Fibroblast of skin of left quadriceps (primary cell): ENCODE data around the gene POTEJ.
"Not testable (repeated sequence)": the region's sequence is repeated elsewhere in the genome, so short reads cannot be mapped to it uniquely, and the experiment has no call there.

Source experiments
- DNase-seq, 2 experiments: peaks; one replicate each; pipeline ENCODE4 v3.0.0-alpha.2; 2013; ENCODE audit warnings: low read depth in 2 of 2

Gene POTEJ

DNA sequence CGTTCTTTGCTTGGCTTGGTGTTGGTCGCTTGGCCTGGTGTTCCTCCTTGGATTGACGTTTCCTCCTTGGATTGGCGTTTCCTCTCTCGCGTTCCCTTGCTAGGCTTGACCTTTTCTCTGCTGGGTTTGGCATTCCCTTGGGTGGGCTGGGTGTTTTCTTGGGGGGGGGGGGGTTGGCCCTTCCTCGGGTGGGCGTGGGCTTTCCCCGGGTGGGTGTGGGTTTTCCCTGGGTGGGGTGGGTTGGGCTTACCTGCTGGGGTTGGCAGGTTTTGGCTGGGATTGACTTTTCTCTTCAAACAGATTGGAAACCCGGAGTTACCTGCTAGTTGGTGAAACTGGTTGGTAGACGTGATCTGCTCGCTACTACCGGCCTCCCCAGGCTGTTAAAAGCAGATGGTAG lies at the start of gene POTEJ:
TSS of gene POTEJ (plus strand) at position 301 of the 400 bp plus-strand sequence. CDS start at position 394, 93 bp downstream.
- not testable (repeated sequence) for DNase-seq

DNA sequence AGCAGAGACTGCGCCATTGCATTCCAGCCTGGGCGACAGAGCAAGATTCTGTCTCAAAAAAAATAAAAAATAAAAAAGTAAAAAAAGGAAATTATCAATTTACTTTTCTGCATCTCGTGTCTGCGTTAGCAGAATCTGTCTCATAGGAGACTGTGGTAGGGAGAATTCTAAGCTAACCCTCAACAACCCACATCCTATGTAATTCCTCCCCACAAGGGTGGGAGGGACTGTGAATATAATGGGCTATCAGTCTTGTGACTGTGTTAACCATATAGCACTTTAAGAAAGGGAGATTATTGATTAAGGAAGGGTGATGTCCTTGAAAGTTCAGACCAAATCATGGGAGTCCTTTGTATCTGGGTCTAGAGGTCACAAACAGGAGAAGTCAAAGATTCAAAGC lies 45.1 kb upstream of the POTEJ start:
- not testable (repeated sequence) for DNase-seq

DNA sequence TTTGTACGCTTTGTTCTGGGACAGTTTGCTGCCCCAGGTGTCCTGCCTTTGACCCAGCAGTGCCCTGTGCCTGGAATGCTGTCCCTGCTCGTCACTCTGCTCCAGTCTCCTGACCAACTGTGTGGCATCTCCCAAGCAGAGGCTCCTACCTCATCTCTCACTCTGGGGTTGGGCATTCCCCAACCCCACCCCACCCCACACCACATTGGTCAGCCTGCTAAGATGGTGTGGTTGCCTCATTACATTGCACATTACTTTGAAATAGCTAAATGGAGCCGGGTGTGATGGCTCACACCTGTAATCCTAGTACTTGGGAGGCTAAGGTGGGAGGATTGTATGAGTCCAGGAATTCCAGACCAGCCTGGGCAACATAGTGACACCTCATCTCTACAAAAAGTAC lies 39.3 kb upstream of the POTEJ start:
- not testable (repeated sequence) for DNase-seq

DNA sequence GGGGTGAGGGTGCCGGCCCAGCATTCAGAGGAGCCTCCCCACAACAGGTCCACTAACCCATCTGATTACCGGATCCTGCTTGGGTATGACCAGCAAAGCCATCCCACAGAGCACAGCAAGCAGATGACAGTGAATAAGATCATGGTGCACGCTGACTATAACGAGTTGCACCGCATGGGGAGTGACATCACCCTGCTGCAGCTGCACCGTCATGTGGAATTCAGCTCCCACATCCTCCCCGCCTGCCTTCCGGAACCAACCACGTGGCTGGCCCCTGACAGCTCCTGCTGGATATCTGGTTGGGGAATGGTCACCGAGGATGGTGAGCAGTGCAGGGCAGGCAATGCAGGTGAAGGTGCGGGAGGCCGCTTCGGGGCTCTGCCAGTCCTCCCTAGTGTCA lies 37.0 kb upstream of the POTEJ start:
- DNase-seq: not testable (repeated sequence)

DNA sequence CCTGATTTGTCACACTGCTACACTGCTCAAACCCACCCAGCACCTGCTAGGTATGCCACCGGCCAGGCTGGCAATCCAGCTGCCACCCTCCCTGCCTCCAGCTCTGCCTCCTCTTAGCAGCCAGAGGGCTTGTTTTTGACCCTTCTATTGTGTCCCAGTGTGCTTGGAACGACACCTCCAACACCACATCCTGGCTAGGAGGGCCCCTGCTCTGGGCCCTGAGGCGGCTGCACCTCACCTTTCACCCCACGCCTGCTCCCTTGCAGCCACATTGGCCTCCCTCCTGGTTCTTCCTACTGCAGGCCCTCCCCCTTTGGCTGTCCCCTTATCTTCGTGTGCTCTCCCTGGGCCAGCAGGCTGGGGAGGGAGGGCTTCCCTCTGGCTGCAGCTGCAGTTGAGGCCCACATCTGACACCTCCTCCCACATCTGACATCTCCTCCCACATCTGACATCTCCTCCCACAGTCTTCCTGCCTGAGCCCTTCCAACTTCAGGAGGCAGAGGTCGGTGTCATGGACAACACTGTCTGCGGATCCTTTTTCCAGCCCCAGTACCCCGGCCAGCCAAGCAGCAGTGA lies 34.9 kb upstream of the POTEJ start:
- not testable (repeated sequence) for DNase-seq

DNA sequence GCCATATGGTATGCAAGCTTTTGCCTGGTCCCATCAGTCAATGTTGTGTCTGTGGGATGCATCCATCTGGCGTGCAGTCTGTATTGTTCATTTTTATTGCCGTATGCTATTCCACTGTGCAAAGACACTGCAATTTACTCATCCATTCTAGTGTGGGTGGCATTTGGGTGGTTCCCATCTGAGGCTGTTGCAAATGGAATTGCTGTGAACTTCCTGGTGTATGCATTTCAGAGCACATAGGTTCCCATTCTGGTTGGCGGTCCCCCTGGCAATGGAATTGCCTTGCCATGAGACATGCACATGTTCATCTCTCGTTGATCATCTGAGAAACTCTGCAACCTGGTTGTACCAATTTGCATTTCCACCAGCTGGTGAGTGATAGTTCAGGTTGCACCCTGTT lies 33.7 kb upstream of the POTEJ start:
- DNase-seq: not testable (repeated sequence)

DNA sequence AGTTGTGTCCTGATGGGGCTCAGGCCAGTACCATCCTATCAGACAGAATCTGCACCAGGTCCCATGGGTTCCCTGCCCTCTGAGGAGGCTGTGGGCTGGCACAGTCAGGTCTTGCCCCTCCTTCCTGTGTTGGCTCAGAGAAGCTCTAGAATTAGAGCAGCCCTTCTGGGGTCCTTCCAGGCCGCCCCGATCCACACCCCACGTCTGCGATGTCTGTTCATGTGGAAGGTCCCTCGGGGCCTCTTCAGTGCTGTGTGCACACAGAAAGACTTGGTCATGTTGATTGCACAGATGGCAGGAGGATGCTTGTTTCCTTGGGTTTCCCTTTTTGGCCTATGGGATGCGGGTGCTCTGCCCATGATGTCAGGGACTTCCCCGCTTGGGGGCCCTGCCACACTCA lies 32.1 kb upstream of the POTEJ start:
- DNase-seq: not testable (repeated sequence)

DNA sequence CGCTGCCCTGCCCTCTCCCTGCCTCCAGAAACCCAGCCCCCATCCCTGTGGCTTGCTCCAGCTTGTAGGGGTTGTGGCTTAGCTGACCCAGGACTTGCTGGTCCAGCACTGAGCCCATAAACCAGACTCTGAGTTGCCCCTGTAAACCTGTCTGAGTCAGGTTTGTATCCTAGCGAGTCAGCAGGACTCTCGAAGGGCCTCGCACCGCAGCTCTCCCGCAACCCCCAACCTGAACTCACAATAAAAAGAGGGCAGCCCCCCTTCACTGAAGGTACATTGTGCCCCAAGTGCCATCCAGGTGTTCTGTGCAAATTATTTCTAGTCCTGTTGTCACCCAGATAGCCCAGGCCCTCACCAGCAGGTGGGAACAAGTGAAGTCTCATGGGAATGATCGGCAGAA lies 29.7 kb upstream of the POTEJ start:
- not testable (repeated sequence) for DNase-seq

DNA sequence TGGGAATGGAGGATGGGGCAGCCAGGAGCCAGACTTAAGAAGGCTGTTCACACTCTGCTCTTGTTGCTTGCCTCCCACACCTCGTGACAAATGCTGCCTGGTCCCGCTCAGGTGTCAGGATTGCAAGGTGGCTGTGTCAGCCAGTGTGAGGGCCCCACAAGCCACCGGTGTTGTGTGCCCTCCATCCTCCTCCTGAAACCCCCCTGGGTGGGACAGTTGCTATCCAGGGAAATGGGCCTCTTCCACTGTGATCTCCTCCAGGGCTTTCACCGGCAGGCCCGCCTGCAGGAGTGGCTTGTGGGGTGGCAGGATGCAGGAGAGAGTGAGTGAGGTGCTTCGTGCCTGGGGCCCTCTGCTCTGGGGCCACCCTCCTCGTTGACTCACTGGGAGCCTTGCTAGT lies 28.3 kb upstream of the POTEJ start:
- not testable (repeated sequence) for DNase-seq

DNA sequence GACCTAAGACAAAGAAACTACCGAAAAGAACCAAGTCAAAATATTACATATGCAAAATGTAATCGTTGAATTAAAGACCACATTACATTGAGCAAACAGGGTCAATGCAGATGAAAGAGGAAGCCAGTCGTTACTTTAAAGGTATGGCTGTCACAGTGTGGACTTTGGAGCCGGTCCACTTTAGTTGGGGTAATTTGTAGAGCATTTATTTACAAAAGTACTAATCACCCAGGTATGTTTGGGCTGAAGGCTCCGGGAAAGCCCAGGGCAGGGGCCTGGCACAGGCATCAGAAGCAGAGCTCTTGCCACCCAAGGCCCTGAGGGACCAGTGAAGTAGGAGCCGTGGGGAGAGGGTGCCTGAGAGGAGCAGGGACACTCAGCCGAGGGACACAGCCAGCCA lies 27.7 kb upstream of the POTEJ start:
- DNase-seq: not testable (repeated sequence)

DNA sequence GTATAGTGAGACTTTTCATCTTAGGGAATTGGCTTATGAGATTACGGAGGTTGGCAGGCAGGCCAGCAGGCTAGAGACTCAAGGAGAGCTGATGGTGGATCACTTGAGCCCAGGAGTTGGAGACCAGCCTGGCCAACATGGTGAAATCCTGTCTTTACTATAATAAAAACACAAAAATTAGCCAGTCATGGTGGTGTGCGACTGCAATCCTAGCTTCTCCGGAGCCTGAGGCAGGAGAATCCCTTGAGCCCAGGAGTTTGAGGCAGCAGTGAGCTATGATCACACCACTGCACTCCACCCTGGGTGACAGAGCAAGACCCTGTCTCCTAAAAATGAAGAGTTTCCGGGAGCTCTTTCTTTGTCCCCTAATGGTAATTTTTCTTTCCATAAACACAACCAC lies 26.5 kb upstream of the POTEJ start:
- not testable (repeated sequence) for DNase-seq

DNA sequence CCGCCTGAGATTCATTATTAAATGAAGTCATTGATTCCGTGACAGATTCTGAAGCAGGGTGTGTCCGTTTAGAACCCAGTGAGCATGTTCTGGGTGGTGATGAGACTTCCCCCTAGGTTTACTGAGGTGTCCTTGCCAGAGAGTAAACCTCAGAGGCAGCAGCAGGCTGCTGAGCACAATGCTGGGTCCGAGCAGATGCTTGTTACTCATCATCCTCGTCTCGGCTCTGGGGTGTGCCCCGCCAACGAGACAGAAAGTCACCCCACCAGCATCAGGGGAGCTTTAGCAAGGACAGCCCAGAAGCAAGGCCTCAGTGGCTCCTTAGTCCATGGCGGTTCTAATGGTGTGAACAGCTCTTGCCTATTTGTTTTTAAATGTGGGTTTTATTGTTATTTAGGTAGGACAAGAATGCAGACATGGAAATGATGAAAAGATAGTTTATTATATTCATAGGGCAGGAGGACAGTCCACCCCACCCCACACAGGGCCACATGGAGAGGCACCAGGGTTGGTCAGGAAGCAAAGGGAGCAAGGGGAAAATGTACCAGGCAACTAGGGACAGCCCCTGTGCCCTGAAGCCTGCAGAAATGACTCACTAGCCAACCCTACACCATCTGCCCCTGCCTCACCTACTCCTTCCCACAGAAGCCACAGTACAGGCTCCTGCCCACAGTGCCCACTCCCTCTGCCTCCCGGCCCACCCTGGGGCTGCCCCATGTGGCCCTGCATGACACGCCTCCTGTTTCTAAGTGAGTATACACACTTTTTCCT lies 22.4 kb upstream of the POTEJ start:
- DNase-seq: not testable (repeated sequence)

DNA sequence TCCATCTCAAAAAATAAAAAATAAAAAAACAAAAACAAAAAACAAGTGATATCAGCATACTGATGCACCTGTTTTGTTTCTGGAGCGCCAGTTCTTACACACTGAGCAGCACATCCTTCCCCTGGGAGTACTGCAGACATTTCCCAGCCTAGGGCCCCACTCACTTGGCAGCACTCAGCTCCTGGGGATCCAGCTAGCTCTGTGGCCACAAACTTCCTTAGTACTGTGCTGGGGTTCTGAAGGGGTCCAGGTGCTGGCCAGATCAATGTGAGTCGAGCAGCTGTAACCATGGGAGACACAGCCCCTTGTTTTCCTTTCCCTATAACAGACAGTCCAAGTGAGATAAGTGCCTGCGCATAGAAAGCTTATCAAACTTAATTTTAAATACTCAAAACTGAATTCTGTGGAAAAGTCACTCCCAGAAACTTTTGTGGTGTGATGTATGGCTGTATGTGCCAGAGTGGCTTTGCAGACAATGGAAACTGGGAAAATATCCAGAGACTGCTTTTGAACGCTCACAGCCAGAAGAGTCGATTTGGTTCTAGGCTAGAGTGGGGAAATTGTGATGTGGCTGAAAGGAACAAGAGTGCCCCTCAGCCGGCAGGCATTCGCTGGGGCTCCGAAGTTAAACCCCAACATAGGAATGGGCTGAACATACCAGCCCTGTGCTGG lies 20.9 kb upstream of the POTEJ start:
- not testable (repeated sequence) for DNase-seq

DNA sequence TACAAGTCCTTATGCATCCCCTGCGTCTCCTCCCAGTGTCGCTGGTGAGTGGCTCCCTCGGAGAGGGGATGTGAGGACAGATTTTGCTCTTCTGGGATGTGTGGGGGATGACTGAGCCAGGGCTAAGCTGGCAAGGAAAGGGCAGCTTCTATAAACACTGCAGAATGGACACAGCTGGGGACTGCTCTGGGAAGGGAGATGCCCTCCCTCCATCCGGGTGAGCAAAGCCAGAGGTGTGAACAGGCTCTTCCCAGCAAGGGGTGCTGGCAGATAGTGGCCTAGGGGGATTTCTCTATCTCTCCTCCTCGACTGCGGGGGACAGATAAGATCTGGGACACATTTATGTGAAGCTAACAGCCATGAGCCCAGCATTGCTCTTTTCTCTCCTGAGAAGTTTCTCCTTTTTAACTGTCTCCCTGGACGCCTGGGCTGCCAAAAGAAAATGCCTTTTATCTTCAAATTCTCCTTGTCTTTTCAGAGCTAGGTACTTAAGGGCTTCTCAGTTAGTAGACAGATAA lies 20.3 kb upstream of the POTEJ start:
- DNase-seq: not testable (repeated sequence)

DNA sequence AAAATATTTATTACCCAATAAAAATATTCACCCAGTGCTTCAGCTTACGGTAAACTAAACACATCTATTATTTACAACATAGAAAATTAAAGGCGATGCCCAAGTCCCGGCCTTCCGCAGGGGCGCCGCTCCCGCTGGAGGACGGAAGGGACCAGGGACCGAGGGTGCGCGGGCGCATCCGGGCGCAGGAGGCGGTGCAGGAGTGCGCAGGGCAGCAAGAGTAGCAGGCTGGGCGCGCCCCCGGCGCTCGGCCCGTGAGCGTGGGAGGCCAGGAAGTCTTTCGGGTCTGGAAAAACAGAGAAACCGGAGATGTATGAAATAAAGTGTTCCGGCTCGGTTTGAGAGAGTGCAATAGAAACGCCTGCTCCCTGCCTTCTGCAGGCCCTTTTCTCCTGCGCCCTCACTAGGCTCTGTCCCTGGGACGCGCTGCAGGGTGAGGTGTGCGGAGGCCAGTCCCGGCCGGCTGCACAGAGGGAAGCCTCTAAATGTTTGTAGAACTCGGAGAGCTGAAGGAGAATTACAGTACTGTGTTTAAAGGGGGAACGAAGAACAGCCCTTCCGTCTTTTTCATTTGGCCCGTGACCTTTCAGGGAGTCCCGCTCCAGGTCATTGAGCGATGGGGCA lies 18.3 kb upstream of the POTEJ start:
- DNase-seq: not testable (repeated sequence)

DNA sequence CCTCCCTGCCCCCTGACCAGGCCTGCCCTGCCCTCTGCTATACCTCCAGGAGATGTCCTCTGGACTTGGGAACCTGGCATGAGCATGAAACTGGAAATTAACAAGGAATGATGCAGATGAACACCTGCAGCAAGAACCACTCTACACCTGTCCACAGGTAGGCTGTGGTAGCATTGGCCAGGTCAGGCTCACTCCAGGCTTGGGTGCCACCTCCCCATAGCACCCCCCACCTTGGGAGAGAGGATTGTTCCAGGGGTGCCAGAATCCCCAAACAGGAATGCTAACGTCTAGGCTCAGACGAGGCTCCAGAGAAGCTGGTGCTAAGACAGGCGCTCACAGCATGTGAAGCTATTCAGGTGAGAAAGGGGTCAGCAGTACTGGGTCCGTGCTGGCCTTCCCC lies 17.2 kb upstream of the POTEJ start:
- not testable (repeated sequence) for DNase-seq

DNA sequence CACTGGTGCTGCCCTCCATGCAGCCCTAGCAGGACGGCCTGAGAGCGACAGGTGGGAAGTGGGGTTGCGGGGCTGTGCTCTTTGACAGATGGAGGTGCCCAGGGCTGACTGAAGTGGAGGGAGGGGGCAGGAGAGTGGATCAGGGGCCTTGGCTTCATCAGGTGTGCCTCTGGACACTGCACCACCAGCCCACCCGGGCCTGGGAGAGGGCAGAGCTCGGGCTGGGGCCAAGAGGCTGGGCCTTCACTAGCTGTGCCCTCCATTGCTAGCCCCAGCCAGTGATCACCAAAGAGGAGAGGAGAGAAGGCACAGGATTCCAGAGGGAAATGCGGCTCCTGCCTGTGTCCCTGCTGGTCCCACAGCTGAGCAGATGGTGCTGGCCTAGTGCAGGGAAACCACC lies 14.5 kb upstream of the POTEJ start:
- not testable (repeated sequence) for DNase-seq

DNA sequence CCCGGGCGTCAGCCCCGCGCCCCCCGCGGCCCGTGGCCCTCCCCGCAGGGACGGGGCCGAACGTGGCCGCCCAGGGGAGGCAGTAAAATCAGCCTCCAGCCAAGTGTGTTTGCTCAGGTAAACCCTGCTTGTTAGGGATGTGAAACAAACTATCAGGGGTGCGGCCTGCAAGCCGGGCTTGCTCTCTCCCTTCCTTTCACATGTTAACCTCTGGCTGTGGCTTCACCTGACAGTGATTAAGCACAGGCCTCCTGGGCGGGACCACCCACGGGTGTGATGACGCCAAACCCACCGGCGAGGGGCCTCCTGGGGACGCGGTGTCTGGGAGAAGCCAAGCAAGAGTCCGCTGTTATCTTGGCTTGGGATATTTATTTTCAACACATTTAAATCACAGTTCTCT lies 13.2 kb upstream of the POTEJ start:
- DNase-seq: not testable (repeated sequence)

DNA sequence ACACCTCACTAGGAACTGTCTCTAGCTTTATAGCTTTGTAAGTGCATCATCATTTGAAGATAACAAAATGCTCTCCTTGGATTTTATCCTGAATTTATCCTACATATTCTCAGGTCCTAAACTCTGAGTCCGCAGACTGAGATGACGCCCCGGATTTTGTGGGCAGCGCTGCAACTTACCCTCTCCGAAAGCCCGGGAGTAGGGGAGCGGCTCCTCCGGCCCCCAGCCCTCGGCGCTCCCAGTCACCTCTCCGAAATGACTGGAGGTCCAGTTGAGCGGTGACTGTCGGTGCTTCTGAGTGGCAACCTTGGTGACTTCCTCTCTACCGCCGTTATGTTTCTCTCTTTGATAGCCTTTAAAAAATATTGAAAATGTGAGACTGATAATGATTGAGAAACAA lies 12.8 kb upstream of the POTEJ start:
- DNase-seq: not testable (repeated sequence)

DNA sequence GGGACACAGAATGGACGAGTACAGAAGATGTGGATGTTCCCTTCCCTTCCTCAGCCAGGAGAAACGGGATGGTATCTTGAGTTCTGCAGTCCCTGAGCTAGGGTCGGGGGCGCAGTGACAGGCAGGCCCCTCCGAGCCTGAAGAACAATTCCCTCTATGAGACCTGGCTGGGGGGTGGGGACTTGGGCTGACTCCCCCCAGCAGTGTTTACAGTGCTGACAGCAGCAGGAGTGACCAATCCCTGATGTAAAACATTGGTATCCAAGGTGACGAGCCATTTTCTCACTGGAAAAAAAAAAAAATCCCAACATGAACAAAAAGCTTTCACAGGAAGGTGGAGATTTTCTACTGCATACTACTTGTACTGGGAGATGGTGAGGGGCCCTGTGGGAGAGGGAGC lies 11.8 kb upstream of the POTEJ start, which contains the start of gene CFC1:
TSS of gene CFC1 (minus strand) at position 183 of the 400 bp plus-strand sequence. CDS start 288 bp downstream, outside the sequence.
- not testable (repeated sequence) for DNase-seq

DNA sequence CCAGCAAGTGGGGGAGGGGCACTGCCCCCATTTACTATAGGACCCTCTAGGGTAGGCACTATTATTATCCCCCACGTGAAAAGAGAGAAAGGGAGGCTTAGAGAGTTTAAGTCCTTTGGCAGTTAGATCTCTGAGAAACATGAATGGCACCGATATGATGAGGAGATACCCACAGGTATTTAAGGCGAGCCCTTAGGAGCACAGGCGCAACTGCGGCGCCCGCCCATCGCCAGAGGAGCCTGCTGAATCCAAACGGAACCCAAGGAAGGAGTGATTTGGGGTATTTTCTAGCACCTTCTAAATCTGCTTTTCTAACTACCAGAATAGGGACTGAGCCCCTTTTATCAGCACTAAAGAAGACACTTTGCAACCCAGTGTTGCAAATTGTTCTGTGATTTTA lies 11.3 kb upstream of the POTEJ start:
- not testable (repeated sequence) for DNase-seq
